Spleen (tissue), 7 donors: Measurements from ENCODE around the gene ANKRD22.

Experiments used
- CTCF ChIP-seq, 11 experiments: fragments of 200-600 bp in 7 of 11; fragments of 450-650 bp in 4 of 11; sonication (generic) in 4 of 11; IDR thresholded peaks in 8 of 11; conservative IDR thresholded peaks in 3 of 11; 1 replicate in 7 of 11; 2 replicates in 4 of 11; pipeline versions ENCODE4 v1.4.0 to v1.8.0; 2016 to 2021; ENCODE audit warnings: antibody characterized with exemption in 11 of 11, inconsistent platforms in 4 of 11, mild to moderate bottlenecking in 1 of 11
- POLR2AphosphoS5 ChIP-seq, 3 donors: sonication (generic); formaldehyde crosslinking; IDR thresholded peaks; one replicate each; pipeline ENCODE4 v1.5.1; 2017; ENCODE audit warnings: antibody characterized with exemption in 3 of 3
- donor health status: DM: no; HTN: no; CAD: no; lungs with moderate emphysema.
- donor health status: DM: no; HTN: no; CAD: no.
- donor health status: DM: no; HTN: no; CAD: no.

- TF ChIP-seq CTCF (IDR thresholded peaks at IDR 0.05 in 8 of 11, conservative IDR thresholded peaks at IDR 0.05 in 3 of 11) (no peak), POLR2AphosphoS5 (IDR thresholded peaks at IDR 0.05) (no peak)
Observed at GRCh38 chr10:88833156-88833555, 18.5 kb downstream of the ANKRD22 start.
